Measurements from ENCODE around the gene DDRGK1. TPM values are rescaled to one million over a fixed set of nuclear protein-coding genes. Genes with fewer than 3 reads are reported as not detected.

Gene DDRGK1
- total and polyA plus RNA-seq, 2 of the 8 experiments (the other 6 are each of a cell fraction or from before 2014, with no cell fraction given): 29.4 to 42.0 TPM

DNA sequence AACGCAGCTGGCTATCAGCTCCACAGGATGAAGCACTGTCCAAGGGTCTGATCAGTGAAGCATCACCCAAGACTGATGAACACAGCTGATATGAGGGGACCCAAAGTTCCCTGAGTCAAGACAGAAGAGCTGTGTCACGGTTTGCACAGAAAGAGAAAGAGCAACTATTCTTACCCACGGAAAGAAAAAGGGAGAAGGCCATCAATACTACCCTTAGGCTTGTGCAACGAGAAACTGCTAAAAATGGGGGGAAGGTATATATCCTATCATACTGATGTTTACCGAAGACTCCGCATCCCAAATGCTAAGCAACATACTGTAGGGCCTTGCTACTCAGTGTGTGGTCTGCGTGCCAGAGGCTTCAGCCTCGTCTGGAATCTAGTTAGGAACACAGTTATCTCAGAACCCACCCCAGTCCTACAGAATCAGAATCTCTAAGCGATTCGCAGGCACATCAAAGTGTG, 45.5 kb downstream of the DDRGK1 start:
- peaks cover 0 to 9% of the 10 kb centered on the region in 2 experiments for H4K20me1 ChIP-seq (replicated peaks in 1 of 2; ENCODE audit: control insufficient read depth in 1 of 2, insufficient read depth in 2 of 2, low read length in 2 of 2)
- no peak overlapping the region for H3K18ac ChIP-seq (ENCODE audit: extremely low read depth, low read length)
- H3K36me3 ChIP-seq (ENCODE audit: control insufficient read depth in 2 of 4, insufficient read depth in 4 of 4, low read length in 3 of 4): peaks cover 0 to 4% (median 0%) of the 10 kb centered on the region in 4 experiments; a peak in 1 of 8 replicates
- H3K79me1 ChIP-seq (ENCODE audit: low read depth, low read length): peaks cover 4% of the 10 kb centered on the region
- H3K4me3 ChIP-seq (ENCODE audit: extremely low read depth in 1 of 4, insufficient read depth in 2 of 4, low read depth in 3 of 4, low read length in 4 of 4): peak overlapping the region; percentile 84 to 90 (median 90)
- peaks cover 10 to 48% of the 10 kb centered on the region in 2 experiments; a peak in 3 of 4 replicates for H3K79me2 ChIP-seq (ENCODE audit: control insufficient read depth in 1 of 2, insufficient read depth in 2 of 2, low read length in 2 of 2)
- ChIA-PET POLR2A (ENCODE audit: partially characterized antibody) (interaction anchor here (1.2 to 2.8 kb wide), 8 partner anchors 9 to 78 kb away, joined by 3 to 18 read pairs (median 4); partner anchors contain the start of gene LZTS3), CTCF (ENCODE audit: partially characterized antibody) (interaction anchor here (1.0 to 1.7 kb wide), 7 partner anchors 13 to 105 kb away, joined by 3 to 5 read pairs (median 3); no protein-coding TSS in a partner anchor)
- peak overlapping the region; percentile 57; the same call in 1 of the 2 replicates for H2BK5ac ChIP-seq (ENCODE audit: low read depth, low read length)
- H3K56ac ChIP-seq (replicated peaks; ENCODE audit: insufficient read length, low read depth, low read length): no peak overlapping the region
- 15% methylated on average over 10 of the region's 10 CpGs; no CpG with 5 or more reads in 1 of the 2 experiments for WGBS, 2 experiments (ENCODE audit: extremely low coverage in 1 of 2, insufficient coverage in 1 of 2, insufficient read length in 1 of 2, insufficient replicate concordance in 2 of 2, low coverage in 1 of 2, low lambda C conversion rate in 2 of 2, missing lambda C conversion rate in 1 of 2)
- H3K9ac ChIP-seq (replicated peaks in 1 of 4; ENCODE audit: extremely low read depth in 1 of 4, low read depth in 3 of 4, low read length in 3 of 4): peak overlapping the region; percentile 81 to 92 (median 87)
- no peak overlapping the region for H3K23ac ChIP-seq (ENCODE audit: insufficient read length)
- no peak overlapping the region for H2BK120ac ChIP-seq (replicated peaks; ENCODE audit: low read depth, low read length)
- H3K27ac ChIP-seq (ENCODE audit: low read depth, low read length): peak overlapping the region; percentile 77
- peak; percentile 59 for TF ChIP-seq BACH1 (IDR thresholded peaks at IDR 0.05; ENCODE audit: low read length)
- no peak for TF ChIP-seq EZH2 (IDR thresholded peaks at IDR 0.05; ENCODE audit: low read depth, low read length, severe bottlenecking)
- H3K9me3 ChIP-seq (ENCODE audit: insufficient read depth in 2 of 2, low read depth in 1 of 2, low read length in 1 of 2): no peaks in the 10 kb centered on the region
- H3K27me3 ChIP-seq (replicated peaks in 1 of 4; ENCODE audit: control insufficient read depth in 3 of 4, extremely low read depth in 1 of 4, insufficient read depth in 3 of 4, low read length in 3 of 4): no peaks in the 10 kb centered on the region
- H2BK15ac ChIP-seq (ENCODE audit: low read length): no peak overlapping the region
- no peak overlapping the region for H2BK12ac ChIP-seq (ENCODE audit: low read depth, low read length)
- peaks cover 2 to 8% (median 3%) of the 10 kb centered on the region in 4 experiments; a peak in 3 of 7 replicates for H3K4me1 ChIP-seq (replicated peaks in 1 of 4; ENCODE audit: control insufficient read depth in 3 of 4, insufficient read depth in 4 of 4, low read length in 3 of 4)
- H4K5ac ChIP-seq (ENCODE audit: insufficient read length, low read depth, low read length): no peak overlapping the region
- FAIRE-seq: no peak
- H2AFZ ChIP-seq (ENCODE audit: low read length): no peak overlapping the region
- H4K91ac ChIP-seq (replicated peaks; ENCODE audit: insufficient read length, low read length): no peak overlapping the region
- H2BK20ac ChIP-seq (ENCODE audit: low read length): no peak overlapping the region
- no peak overlapping the region for H3K4ac ChIP-seq (replicated peaks; ENCODE audit: insufficient read length, low read depth, low read length)
- DNase-seq (ENCODE audit: low read depth in 1 of 2, low spot score in 2 of 2): no peak
- H2AK5ac ChIP-seq (ENCODE audit: low read depth, low read length): no peak overlapping the region
- peaks cover 6% of the 10 kb centered on the region for H3K23me2 ChIP-seq (ENCODE audit: low read depth, low read length)
- H3K4me2 ChIP-seq (ENCODE audit: insufficient read depth in 1 of 2, low read depth in 2 of 2, low read length in 2 of 2): peak overlapping the region; percentile 90 to 93
- no peak overlapping the region for H3K14ac ChIP-seq (ENCODE audit: insufficient read length)
- H4K8ac ChIP-seq (ENCODE audit: extremely low read depth, insufficient read depth, low read length): no peak overlapping the region
